ENCODE measurements around the gene EOLA1.

EOLA1 gene

DNA sequence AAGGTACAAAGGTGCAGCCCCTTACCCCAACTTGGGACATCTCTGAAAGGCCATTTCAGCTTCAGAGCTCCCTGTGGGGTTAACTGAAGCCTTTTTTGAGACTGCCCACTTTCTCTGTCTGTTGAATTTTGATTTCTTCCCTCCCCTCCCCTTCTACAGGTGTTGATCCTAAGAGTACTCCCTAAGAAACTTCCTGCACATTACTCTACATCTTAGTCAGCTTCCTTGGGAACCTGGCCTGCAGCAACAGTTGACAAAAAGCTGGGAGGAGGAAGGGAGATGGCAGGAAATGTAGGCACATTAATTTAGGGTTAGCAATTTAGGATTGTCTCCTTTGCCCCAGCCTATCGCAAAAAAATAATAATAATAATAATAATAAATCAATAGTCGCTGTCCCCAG is 34.5 kb upstream of the EOLA1 start:
- DNase-seq (ENCODE audit: low read depth), result no peak
- no peak overlapping the region for H3K4me3 ChIP-seq (ENCODE audit: low read depth, low read length)
- TF ChIP-seq, protein P1, sequence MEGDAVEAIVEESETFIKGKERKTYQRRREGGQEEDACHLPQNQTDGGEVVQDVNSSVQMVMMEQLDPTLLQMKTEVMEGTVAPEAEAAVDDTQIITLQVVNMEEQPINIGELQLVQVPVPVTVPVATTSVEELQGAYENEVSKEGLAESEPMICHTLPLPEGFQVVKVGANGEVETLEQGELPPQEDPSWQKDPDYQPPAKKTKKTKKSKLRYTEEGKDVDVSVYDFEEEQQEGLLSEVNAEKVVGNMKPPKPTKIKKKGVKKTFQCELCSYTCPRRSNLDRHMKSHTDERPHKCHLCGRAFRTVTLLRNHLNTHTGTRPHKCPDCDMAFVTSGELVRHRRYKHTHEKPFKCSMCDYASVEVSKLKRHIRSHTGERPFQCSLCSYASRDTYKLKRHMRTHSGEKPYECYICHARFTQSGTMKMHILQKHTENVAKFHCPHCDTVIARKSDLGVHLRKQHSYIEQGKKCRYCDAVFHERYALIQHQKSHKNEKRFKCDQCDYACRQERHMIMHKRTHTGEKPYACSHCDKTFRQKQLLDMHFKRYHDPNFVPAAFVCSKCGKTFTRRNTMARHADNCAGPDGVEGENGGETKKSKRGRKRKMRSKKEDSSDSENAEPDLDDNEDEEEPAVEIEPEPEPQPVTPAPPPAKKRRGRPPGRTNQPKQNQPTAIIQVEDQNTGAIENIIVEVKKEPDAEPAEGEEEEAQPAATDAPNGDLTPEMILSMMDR (IDR thresholded peaks at IDR 0.05; ENCODE audit: control insufficient read depth, extremely low read depth, insufficient read depth), result no peak

DNA sequence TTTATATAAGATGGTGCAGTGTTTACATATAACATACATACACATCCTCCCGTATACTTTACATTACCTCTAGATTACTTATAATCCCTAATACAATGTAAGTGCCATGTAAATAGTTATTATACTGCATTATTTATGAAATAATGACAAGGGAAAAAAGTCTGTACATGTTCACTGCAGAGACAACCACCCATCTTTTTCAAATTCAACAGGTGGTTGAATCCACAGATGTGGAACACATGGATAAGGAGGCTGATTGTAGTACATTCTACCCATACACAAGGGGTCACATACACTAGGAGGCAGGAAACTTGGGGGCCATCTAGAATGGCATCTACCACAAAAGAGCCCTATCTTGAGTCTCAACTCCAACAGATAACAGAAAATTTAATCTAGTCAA is 32.3 kb upstream of the EOLA1 start:
- no peak for DNase-seq (ENCODE audit: low read depth)
- no peak overlapping the region for H3K4me3 ChIP-seq (ENCODE audit: low read depth, low read length)
- TF ChIP-seq, protein P1 (IDR thresholded peaks at IDR 0.05; ENCODE audit: control insufficient read depth, extremely low read depth, insufficient read depth), result no peak

DNA sequence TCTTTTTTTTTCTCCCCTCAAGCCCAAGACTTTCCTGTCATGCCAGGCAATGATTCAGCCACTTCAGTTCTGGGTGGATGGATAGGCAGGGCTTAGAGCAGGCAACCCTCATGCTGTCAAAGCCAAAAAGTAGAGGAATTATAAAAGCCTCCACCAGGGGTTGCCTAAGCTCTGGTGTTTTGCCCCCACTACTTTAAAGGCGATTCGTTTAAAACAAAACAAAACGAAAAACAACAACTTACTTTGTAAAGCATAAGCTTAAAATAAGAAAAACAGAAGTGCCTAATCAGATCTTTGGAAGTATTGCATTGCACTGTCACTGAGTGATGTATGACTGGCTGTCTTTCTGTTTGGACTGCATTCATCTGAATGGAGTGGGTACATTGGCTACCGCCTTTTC is 30.4 kb upstream of the EOLA1 start:
- TF ChIP-seq, protein P1 (IDR thresholded peaks at IDR 0.05; ENCODE audit: control insufficient read depth, extremely low read depth, insufficient read depth), result no peak
- no peak overlapping the region for H3K4me3 ChIP-seq (ENCODE audit: low read depth, low read length)
- no peak for DNase-seq (ENCODE audit: low read depth)

DNA sequence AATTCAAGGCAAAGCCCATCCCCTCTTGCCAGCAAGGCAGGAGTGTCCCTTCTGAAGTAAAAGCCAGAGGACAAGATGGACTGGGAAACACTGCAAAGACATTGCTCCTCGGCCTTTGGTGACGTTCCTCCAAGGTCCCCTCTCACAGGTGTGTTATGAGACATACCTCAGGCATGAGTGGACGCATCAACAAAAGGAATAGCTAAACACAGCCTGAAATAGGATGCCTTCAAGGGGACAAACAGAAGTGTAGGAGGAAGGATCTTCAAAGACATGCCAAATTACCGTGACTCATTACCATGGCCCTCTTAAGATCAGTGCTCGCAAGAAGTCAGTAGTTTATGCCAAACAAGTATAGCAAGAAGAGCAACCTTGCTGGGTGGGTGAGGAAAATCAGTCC is 29.7 kb upstream of the EOLA1 start:
- no peak for DNase-seq (ENCODE audit: low read depth)
- H3K4me3 ChIP-seq (ENCODE audit: low read depth, low read length), result no peak overlapping the region
- TF ChIP-seq, protein P1 (IDR thresholded peaks at IDR 0.05; ENCODE audit: control insufficient read depth, extremely low read depth, insufficient read depth), result no peak

DNA sequence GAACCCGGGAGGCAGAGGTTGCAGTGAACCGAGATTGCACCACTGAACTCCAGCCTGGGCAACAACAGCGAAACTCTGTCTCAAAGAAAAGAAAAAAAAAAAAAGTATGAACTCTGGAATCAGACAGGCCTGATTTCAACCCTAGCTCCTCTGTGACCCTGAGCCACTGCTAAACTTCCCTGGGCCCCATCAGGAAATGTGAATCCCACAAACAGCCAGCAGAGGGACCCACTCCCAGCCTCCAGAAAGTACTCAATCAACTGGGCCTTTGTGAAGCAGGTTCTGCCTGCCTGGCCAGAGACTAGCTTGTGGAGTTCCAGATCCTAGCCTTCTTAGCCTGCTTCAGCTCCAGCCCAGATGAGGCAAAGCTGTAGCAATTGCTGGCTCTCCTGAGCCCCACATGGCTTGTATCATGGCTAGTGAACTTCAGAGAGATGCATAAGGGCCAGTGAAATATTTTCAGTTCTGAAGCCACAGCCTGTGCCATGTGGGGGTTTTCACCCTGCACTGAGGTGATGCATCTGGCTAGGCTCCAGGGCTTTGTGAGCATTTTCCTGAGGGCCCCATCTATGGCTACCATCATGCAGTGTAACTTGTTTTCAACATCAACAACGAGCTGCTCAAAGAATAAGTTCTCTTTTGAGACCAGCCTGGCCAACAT is 28.5 kb upstream of the EOLA1 start:
- DNase-seq (ENCODE audit: low read depth), result peak; percentile 54
- H3K4me3 ChIP-seq (ENCODE audit: low read depth, low read length), result no peak overlapping the region
- TF ChIP-seq, protein P1 (IDR thresholded peaks at IDR 0.05; ENCODE audit: control insufficient read depth, extremely low read depth, insufficient read depth), result peak; percentile 56

DNA sequence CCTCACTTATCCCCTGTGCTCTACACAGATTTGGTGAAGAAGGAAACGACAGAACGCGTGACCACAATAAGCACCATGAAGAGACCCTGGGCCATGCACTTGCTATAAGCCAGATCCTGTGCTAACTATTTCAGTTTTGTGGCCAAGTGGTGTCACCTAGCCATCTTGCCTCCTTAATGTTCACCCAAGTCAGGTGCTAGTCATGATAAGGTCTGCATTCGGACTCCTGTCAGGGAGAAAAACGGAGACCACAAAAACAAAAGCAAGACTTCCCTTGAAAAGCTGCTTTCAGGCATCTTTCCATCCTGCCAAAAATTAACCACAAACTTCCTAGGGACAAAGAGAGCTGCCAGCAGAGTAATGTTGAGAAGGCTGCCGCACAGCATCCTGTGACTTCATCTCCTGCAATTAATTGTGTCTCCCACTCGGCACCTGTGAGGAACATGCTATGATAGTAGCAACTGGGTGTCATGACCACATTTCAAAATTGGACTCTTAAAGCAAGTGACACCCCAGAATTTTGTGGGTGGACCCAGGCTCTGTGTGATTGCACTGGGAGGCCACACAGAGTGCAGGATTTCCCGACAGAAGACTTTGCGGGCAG is 26.9 kb upstream of the EOLA1 start:
- no peak for DNase-seq (ENCODE audit: low read depth)
- H3K4me3 ChIP-seq (ENCODE audit: low read depth, low read length), result no peak overlapping the region
- TF ChIP-seq, protein P1 (IDR thresholded peaks at IDR 0.05; ENCODE audit: control insufficient read depth, extremely low read depth, insufficient read depth), result no peak
